Mononuclear cell (primary cell): Measurements from ENCODE around the gene PTPN13. TPM values are rescaled to one million over a fixed set of nuclear protein-coding genes. Genes with fewer than 3 reads are reported as not detected.
"Not testable (repeated sequence)": the region's sequence is repeated elsewhere in the genome, so short reads cannot be mapped to it uniquely, and the experiment has no call there.

ENCODE experiments used
- H3K27me3 ChIP-seq: 2 replicates; pipeline ENCODE4 v1.6.0; 2011; ENCODE audit warnings: low read length, control low read depth; ENCODE audit not compliant: insufficient read depth
- H3K4me1 ChIP-seq: 2 replicates; pipeline ENCODE4 v1.5.1; 2011; ENCODE audit warnings: mild to moderate bottlenecking, low read length, control low read depth; ENCODE audit not compliant: insufficient read depth
- H3K4me3 ChIP-seq: 2 replicates; pipeline ENCODE4 v1.5.1; 2011; ENCODE audit warnings: mild to moderate bottlenecking, low read length, moderate library complexity
- H3K9me3 ChIP-seq: 2 replicates; pipeline ENCODE4 v1.5.1; 2011; ENCODE audit warnings: low read depth, mild to moderate bottlenecking, control low read depth, low read length
- total RNA-seq: library from RNA; depleted of rRNA; stranded (reverse); fragments of >200 nt; gene quantifications from one replicate; pipeline ENCODE4 v1.2.3, GENCODE V29; 2012

The PTPN13 gene
- total RNA-seq, 1 donor: 2.2 TPM

DNA sequence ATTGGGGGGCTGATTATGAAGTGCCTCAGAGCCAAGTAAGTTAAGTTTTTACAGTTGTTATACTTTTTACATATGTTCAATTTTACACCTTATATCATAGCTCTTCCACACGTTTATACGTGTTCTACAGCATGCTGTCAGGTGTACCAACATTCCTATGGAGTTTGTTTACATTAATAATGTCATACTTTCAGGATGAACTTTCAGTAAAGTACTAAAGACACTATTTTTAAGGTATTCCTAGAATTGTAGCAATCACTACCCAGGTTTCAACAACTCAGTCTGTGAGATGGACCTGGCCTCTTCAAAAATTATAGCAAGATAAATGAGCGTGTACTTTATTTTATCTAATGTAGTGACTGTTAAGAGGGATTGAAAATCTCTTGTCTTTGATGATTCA is 92.6 kb downstream of the PTPN13 start:
- no peaks in the 10 kb centered on the region for H3K27me3 ChIP-seq

DNA sequence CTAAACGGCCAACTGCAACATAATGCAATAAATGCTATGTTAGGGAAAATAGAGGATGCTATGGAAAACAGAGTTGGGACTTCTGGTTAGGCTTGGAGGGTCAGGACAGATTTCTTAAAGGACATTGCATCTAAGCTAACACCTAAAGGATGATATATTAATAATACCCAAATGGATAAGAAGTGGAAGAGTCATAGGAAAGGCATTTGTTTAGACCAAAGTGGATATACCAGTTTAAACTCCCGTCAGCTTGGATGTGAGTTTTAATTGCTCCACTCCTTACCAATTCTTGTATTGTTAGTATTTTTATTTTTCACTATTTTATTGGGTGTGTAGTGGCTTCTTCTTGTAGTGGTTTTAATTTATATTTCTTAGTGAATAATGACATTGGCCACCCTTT is 93.9 kb downstream of the PTPN13 start:
- Histone ChIP-seq H3K9me3 (no peaks in the 10 kb centered on the region), H3K4me3 (no peak overlapping the region), H3K27me3 (no peaks in the 10 kb centered on the region), H3K4me1 (no peaks in the 10 kb centered on the region)

More for the DNA sequence above, 92.6 kb downstream of the PTPN13 start:
- no peaks in the 10 kb centered on the region for H3K4me1 ChIP-seq
- no peak overlapping the region for H3K4me3 ChIP-seq
- H3K9me3 ChIP-seq: no peaks in the 10 kb centered on the region

DNA sequence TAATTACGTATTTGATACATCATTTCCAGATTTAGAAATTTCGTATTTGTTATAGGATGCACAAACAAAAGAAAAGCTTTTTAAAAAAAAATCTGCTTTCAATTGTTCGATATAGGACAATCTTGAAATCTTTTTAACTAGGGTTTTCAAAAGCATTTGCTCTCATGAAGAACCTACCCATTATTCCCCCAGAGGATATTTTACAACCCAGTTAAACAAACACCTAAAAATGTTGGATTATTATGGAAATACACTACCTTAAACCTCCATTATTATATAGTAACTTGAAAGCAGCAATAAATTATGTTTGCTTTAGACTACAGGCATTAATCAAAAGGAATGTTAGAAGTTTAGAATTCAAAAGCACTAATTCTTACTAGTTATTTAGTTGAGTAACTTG is 110.5 kb downstream of the PTPN13 start:
- Histone ChIP-seq H3K9me3 (no peaks in the 10 kb centered on the region), H3K4me1 (no peaks in the 10 kb centered on the region), H3K4me3 (no peak overlapping the region), H3K27me3 (no peaks in the 10 kb centered on the region)

DNA sequence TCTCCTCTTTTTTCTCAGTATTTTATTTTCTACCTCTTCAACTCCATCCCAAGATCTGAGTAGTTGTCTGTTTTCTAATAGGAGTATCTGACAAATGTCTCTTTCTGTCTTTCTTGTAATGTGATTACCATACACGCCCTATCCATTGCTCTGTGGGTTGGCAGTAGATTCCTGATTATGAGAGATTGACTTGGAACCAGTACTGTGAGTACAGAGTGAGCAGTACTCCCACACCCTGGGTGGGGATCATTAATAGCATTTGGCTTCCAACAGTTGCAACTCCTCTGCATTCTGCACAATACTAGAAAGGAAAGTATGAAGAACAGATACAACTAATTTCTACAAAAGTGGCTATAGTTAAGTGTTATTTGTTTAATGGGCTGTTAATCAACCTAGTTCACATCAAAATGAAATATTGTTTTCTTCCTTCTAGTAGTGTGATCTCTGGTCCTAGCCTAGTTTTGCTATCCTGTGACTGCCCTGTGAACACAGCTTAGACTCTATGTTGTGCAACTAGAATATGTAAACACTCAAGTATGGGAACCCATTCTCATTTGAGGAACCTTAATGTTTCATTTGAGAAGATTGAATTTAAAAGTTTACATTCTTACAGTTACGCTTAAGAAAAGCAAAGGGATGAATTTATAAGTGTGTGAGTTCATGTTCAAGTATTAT is 112.9 kb downstream of the PTPN13 start:
- no peaks in the 10 kb centered on the region for H3K9me3 ChIP-seq
- H3K27me3 ChIP-seq: no peaks in the 10 kb centered on the region
- H3K4me1 ChIP-seq: no peaks in the 10 kb centered on the region
- no peak overlapping the region for H3K4me3 ChIP-seq

DNA sequence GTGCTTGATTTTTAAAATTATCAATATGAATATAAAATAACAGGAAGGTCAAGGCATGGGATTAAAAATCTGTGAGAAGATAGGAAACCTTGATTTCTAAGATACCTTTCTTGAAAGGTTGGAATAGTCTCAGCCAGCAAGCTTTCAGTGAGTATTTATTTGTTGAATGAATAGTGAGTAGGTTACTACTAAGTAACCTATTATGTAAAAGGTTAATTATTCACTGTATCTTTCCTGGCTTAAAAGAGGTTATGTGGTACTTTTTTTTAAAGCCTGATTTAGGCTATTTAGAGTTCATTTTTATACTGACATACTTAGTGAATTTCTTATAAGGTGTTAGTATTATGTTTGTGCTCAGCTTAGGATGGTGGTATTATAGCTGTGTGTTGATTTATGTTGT is 123.5 kb downstream of the PTPN13 start:
- no peaks in the 10 kb centered on the region for H3K9me3 ChIP-seq

DNA sequence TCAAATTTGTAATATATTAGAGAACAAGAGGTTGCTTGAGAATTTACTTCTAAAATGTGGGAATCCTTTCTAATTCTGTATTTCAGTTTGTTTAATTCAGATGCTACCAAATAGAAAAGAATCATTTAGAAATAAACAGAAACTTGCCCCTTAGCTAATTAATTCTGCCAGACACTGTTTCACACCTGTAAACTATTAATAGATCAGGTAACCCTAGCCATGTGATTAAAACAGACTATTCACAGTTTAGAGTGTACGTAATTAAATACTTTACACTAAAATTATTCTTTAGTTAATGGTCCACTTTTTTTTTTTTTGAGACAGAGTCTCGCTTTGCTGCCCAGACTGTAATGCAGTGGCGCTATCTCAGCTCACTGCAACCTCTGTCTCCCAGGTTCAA is 124.0 kb downstream of the PTPN13 start:
- Histone ChIP-seq H3K27me3 (no peaks in the 10 kb centered on the region), H3K4me3 (no peak overlapping the region), H3K9me3 (no peaks in the 10 kb centered on the region), H3K4me1 (no peaks in the 10 kb centered on the region)

More for the DNA sequence above, 123.5 kb downstream of the PTPN13 start:
- H3K4me1 ChIP-seq: no peaks in the 10 kb centered on the region
- H3K4me3 ChIP-seq: no peak overlapping the region
- no peaks in the 10 kb centered on the region for H3K27me3 ChIP-seq

DNA sequence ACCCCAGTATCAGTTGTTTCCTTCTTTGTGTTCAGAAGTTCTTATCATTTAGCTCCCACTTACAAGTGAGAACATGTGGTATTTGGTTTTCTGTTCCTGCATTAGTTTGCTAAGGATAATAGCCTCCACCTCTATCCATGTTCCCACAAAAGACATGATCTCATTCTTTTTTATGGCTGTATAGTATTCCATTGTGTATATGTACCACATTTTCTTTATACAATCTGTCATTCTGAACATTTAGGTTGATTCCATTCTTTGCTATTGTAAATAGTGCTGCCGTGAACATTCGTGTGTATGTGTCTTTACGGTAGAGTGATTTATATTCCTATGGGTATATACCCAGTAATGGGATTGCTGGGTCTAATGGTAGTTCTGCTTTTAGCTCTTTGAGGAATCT is 125.0 kb downstream of the PTPN13 start:
- H3K9me3 ChIP-seq, H3K27me3 ChIP-seq, H3K4me1 ChIP-seq, H3K4me3 ChIP-seq: not testable (repeated sequence)

DNA sequence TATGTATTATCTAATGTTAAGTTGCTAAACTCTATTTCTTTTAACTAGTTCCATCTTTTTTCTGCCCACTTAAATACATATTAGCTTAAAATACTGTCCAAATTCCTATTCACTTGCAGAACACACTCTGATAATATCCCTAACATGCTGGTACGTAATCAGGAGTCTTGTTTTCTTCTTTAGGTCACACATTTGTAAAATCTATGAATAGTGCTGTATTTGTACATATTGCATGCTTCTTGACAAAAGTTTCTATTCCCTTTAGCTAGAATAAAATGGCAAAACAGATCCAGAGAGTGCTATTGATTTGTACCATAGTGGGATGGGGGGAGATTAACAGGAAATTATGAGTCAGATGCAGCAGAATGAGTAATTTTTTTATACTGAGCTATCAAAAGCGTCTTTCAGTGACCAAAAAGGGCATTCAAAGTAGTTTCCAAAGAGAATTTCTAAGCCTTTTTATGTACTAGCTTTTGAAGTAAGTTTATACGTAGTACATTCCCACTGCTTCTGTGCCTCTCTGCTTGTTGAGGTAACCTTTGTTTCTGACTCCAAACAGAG is 126.5 kb downstream of the PTPN13 start:
- Histone ChIP-seq H3K4me3 (no peak overlapping the region), H3K9me3 (no peaks in the 10 kb centered on the region), H3K4me1 (no peaks in the 10 kb centered on the region), H3K27me3 (no peaks in the 10 kb centered on the region)

DNA sequence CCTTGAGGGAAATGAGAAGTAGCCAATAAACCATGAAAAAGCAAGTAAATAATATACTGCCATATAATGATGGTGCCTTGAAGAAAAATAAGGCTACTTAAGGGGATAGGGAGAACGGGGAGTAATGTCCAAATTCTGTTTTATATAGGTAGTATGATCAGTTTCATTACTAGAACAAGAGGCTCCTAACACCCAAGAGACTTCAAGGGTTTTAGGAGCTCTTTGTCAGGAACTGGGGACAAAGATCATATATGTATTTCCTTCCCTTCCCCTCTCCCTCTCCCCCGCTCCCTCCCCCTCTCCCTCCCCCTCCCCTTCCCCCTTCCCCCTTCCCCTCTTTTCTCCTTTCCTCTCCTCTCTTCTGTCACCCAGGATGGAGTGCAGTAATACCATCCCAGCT is 127.3 kb downstream of the PTPN13 start:
- no peaks in the 10 kb centered on the region for H3K4me1 ChIP-seq
- H3K4me3 ChIP-seq: no peak overlapping the region
- H3K9me3 ChIP-seq: no peaks in the 10 kb centered on the region
- no peaks in the 10 kb centered on the region for H3K27me3 ChIP-seq

DNA sequence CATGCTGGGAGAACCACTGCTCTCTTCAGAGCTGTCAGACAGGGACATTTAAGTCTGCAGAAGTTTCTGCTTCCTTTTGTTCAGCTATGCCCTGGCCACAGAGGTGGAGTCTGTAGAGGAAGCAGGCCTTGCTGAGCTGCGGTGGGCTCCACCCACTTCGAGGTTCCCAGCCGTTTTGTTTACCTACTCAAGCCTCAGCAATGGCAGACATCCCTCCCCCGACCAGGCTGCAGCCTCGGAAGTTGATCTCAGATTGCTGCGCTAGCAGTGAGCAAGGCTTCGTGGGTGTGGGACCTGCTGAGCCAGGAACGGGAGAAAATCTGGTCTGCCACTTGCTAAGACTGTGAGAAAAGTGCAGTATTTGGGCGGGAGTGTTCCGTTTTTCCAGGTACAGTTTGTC is 136.2 kb downstream of the PTPN13 start:
- Histone ChIP-seq H3K4me1 (no peaks in the 10 kb centered on the region), H3K9me3 (no peaks in the 10 kb centered on the region), H3K4me3 (no peak overlapping the region), H3K27me3 (no peaks in the 10 kb centered on the region)

DNA sequence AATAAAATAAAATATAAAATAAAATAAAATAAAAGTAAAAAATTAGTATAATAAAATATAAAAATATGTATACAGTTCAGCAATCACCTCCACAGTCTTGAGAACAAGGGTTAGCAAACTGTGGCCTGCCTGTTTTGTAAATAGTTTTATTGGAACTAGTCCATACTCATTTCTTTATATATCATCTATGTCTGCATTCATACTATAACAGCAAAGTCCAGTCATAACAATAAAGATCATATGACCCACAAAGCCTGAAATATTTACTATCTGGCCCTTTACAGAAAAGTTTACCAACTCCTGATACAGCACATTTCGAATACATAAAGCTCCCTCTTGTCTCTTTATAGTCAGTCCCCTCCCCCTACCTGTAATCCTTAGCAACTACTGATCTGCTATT is 143.1 kb downstream of the PTPN13 start:
- Histone ChIP-seq H3K9me3 (no peaks in the 10 kb centered on the region), H3K4me3 (no peak overlapping the region), H3K27me3 (no peaks in the 10 kb centered on the region), H3K4me1 (no peaks in the 10 kb centered on the region)

DNA sequence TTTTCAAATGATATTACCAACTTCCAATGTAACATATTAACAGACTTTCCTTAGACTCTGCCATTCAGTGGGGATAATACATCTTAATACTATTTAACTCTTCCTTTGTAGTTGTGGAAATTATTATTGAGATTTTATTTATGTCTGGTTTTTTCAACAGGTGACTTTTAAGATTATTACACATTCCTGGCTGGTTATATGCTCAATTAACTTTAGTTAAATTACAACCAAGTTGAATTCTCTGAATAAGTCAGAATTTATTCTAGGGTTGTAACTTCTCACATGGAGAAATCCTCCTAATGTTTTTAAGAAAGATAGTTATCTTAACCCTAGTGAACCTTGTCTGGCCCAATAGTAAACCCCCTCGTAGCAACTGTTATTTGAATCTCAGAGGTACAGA is 147.7 kb downstream of the PTPN13 start:
- Histone ChIP-seq H3K4me1 (no peaks in the 10 kb centered on the region), H3K4me3 (no peak overlapping the region), H3K27me3 (no peaks in the 10 kb centered on the region), H3K9me3 (no peaks in the 10 kb centered on the region)

DNA sequence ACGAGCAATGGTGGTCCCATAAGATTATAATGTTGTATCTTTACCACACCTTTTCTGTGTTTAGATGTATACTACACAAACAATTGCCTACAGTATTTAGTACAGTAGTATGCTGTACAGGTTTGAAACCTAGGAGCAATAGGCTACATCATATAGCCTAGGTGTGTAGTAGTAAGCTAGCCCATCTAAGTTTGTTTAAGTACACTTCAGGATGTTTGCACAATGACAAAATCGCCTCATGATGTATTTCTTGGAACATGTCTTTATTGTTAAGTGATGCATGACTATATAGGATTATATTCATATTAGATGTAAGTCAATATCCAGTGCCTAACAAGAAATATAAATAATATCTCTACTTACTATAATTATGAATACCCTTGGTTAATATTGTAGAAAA is 150.5 kb downstream of the PTPN13 start:
- no peak overlapping the region for H3K4me3 ChIP-seq
- no peaks in the 10 kb centered on the region for H3K27me3 ChIP-seq
- H3K9me3 ChIP-seq: no peaks in the 10 kb centered on the region
- H3K4me1 ChIP-seq: no peaks in the 10 kb centered on the region

DNA sequence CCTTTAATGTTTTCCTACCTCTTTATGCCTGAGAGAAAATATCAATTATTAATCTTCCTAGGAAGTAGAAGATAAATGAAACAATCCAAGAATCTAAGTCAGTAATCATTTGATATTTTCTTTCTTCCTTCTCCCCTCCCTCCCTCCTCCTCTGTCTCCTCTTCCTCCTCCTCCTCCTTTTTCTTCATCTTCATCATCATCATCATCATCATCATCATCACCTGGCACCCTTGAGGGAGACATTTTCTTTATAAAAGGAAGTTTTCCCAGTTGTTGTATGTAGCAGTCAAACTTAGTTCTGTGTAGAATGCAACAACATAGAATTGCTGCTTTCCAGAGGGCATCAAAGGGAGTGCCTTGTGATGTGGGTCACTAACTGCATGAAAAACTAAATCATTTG is 155.0 kb downstream of the PTPN13 start:
- Histone ChIP-seq H3K27me3 (no peaks in the 10 kb centered on the region), H3K9me3 (no peaks in the 10 kb centered on the region), H3K4me3 (no peak overlapping the region), H3K4me1 (no peaks in the 10 kb centered on the region)

DNA sequence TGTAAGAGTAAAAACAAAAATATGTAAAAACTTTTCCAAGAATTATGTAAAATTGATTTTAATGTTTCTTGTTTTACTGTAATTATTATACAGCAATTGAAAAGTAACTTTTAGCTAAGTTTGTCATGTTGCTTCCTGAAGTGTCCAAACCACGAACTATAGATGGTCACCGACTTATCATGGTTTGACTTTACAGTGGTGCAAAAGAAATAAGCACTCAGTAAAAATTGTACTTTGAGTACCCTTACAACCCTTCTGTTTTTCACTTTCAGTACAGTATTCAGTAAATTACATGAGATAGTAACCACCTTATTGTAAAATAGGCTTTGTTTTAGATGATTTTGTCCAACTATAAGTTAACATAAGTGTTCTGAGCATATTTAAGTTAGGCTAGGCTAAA is 161.3 kb downstream of the PTPN13 start:
- H3K4me1 ChIP-seq: no peaks in the 10 kb centered on the region
- H3K27me3 ChIP-seq: no peaks in the 10 kb centered on the region
- H3K4me3 ChIP-seq: no peak overlapping the region
- no peaks in the 10 kb centered on the region for H3K9me3 ChIP-seq

DNA sequence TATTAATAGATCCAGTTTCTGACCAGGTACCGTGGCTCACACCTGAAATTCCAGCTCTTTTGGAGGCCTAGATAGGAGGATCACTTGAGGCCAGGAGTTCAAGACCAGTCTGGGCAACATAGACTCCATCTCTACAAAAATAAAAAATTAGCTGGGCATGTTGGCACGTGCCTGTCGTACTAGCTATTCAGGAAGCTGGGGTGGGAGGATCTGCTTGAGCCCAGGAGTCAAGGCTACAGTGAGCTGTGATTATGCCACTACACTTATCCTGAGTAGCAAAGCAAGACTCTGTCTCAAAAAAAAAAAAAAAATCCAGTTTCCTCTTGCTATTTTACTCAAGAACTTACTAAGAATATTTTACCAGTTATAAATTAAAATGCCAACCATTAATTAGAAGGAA is 163.4 kb downstream of the PTPN13 start:
- Histone ChIP-seq H3K4me1 (no peaks in the 10 kb centered on the region), H3K27me3 (no peaks in the 10 kb centered on the region), H3K4me3 (no peak overlapping the region), H3K9me3 (no peaks in the 10 kb centered on the region)
